Suprapubic skin (tissue), 4 donors: Measurements from ENCODE around the gene CCDC136. TPM values are rescaled to one million over a fixed set of nuclear protein-coding genes. Genes with fewer than 3 reads are reported as not detected.

ENCODE experiments used
- DNase-seq, 2 donors: peaks; one replicate each; pipeline ENCODE4 v3.0.0-alpha.2; 2019; ENCODE audit warnings: low spot score in 2 of 2
- H3K27ac ChIP-seq: fragments of 200-600 bp; sonication (generic); one replicate; pipeline ENCODE4 v1.5.1; 2019
- H3K27me3 ChIP-seq: fragments of 200-600 bp; sonication (generic); one replicate; pipeline ENCODE4 v1.5.1; 2019
- H3K36me3 ChIP-seq: fragments of 200-600 bp; sonication (generic); one replicate; pipeline ENCODE4 v1.5.1; 2019
- H3K4me1 ChIP-seq: fragments of 200-600 bp; sonication (generic); one replicate; pipeline ENCODE4 v1.5.1; 2019
- H3K4me3 ChIP-seq: fragments of 200-600 bp; sonication (generic); one replicate; pipeline ENCODE4 v1.5.1; 2019; ENCODE audit warnings: mild to moderate bottlenecking
- H3K9me3 ChIP-seq: fragments of 200-600 bp; sonication (generic); one replicate; pipeline ENCODE4 v1.5.1; 2019
- EP300 ChIP-seq: sonication (generic); formaldehyde crosslinking; IDR thresholded peaks from one replicate; pipeline ENCODE4 v1.6.1; 2017; ENCODE audit warnings: antibody characterized with exemption
- POLR2A ChIP-seq, 2 donors: fragments of 450-650 bp; IDR thresholded peaks; one replicate each; pipeline ENCODE4 v1.6.1; 2017; ENCODE audit warnings: antibody characterized with exemption in 2 of 2, mild to moderate bottlenecking in 2 of 2, moderate library complexity in 2 of 2
- POLR2AphosphoS5 ChIP-seq, 3 donors: sonication (generic); formaldehyde crosslinking; IDR thresholded peaks; one replicate each; pipeline ENCODE4 v1.6.1; 2017; ENCODE audit warnings: antibody characterized with exemption in 3 of 3
- WGBS: methylation state at CpG from one replicate; pipeline ENCODE4 v1.1.5; 2018; 5-methylcytosine and 5-hydroxymethylcytosine counted together
- total RNA-seq, 4 donors: library from RNA; depleted of rRNA; stranded (reverse); fragments of >200 nt; gene quantifications; one replicate each; pipeline ENCODE4 v1.1.0, GENCODE V29; 2016
- TF ChIP-seq, protein P1 (sequence below), 2 donors: fragments of 200-600 bp in 1 of 2; fragments of 450-650 bp in 1 of 2; sonication (generic) in 1 of 2; IDR thresholded peaks; one replicate each; pipeline ENCODE4 v1.5.1; 2016 to 2019; ENCODE audit warnings: antibody characterized with exemption in 2 of 2, mild to moderate bottlenecking in 1 of 2, moderate library complexity in 1 of 2

Gene CCDC136
- total RNA-seq, 4 donors from 2014 or later, result 0.95 to 4.8 (median 2.1) TPM

DNA sequence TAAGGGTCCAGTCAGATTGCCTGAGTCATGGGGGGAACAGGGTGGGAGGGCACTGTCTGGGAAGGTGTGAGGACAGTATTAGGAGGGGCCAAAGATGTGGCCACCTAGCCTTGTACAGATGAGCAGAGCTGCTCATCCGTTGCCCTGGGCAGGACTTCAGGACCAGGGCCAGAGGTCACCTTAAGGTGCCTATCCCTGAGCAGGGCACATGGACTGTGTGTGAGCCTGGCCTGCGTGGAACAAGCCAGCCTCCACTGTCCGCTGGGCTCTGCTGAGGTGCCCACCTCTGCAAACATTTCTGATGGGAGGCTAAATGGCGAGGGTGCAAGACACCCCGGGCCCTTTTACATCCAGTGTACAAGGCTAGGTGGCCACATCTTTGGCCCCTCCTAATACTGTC is 12.8 kb upstream of the CCDC136 start:
- no peaks in the 10 kb centered on the region for H3K9me3 ChIP-seq
- DNase-seq, result no peak
- H3K27me3 ChIP-seq, result no peaks in the 10 kb centered on the region
- no peaks in the 10 kb centered on the region for H3K4me1 ChIP-seq
- WGBS, result 100% methylated on average over 4 of the region's 5 CpGs
- no peak overlapping the region for H3K27ac ChIP-seq
- H3K36me3 ChIP-seq, result no peaks in the 10 kb centered on the region
- no peak overlapping the region for H3K4me3 ChIP-seq
- no peak for TF ChIP-seq POLR2AphosphoS5 (IDR thresholded peaks at IDR 0.05)
- no peak for TF ChIP-seq POLR2A (IDR thresholded peaks at IDR 0.05)
- TF ChIP-seq, protein P1, sequence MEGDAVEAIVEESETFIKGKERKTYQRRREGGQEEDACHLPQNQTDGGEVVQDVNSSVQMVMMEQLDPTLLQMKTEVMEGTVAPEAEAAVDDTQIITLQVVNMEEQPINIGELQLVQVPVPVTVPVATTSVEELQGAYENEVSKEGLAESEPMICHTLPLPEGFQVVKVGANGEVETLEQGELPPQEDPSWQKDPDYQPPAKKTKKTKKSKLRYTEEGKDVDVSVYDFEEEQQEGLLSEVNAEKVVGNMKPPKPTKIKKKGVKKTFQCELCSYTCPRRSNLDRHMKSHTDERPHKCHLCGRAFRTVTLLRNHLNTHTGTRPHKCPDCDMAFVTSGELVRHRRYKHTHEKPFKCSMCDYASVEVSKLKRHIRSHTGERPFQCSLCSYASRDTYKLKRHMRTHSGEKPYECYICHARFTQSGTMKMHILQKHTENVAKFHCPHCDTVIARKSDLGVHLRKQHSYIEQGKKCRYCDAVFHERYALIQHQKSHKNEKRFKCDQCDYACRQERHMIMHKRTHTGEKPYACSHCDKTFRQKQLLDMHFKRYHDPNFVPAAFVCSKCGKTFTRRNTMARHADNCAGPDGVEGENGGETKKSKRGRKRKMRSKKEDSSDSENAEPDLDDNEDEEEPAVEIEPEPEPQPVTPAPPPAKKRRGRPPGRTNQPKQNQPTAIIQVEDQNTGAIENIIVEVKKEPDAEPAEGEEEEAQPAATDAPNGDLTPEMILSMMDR (IDR thresholded peaks at IDR 0.05), result no peak
- TF ChIP-seq EP300, result no peak

DNA sequence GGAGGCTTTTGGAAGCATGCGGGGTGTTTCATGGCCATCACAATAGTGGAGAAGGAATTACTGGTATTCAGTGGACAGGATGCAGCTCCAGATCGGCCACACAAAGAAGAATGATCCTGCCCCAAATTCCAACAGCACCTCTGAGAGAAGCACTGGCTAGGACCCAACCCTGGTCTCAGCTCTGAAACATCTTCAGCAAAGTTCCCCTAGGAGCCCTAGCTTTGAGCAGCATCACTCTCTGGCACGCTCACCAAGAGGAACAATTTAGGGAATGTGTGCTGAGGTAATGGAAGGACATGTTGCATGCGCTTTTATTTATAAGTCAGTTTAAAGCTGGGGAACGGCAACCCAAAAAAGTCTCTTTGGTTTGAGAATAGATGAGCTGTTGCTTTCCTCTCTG is 10.6 kb upstream of the CCDC136 start:
- H3K9me3 ChIP-seq, result no peaks in the 10 kb centered on the region
- no peaks in the 10 kb centered on the region for H3K36me3 ChIP-seq
- H3K27me3 ChIP-seq, result no peaks in the 10 kb centered on the region
- H3K27ac ChIP-seq, result no peak overlapping the region
- H3K4me3 ChIP-seq, result no peak overlapping the region
- H3K4me1 ChIP-seq, result no peaks in the 10 kb centered on the region
- no peak for TF ChIP-seq POLR2AphosphoS5 (IDR thresholded peaks at IDR 0.05)
- peak; percentile 48 for TF ChIP-seq EP300
- DNase-seq, result no peak
- WGBS, result 78% methylated on average over 5 of the region's 5 CpGs

DNA sequence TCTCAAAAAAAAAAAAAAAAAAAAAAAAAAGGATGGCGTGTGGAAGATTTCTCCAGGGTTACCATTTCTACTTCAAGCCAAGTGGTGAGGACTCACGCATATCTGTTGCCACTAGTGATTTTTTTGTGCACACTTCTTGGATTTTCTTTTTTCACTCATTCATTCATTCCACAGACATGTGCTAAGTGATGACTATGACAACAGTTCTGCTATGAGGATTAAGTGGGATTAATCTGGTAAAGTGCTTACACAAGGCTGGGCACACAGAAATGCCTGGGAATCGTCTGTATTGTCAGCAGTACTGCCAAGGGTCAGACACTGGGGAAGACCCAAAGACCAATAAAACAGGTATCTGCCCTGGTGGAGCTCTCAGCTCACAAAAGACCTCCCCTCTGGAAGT is 9.9 kb upstream of the CCDC136 start:
- Histone ChIP-seq H3K9me3 (no peaks in the 10 kb centered on the region), H3K27ac (no peak overlapping the region), H3K4me1 (no peaks in the 10 kb centered on the region), H3K36me3 (no peaks in the 10 kb centered on the region), H3K4me3 (no peak overlapping the region), H3K27me3 (no peaks in the 10 kb centered on the region)
- no peak for DNase-seq
- no peak for TF ChIP-seq EP300
- TF ChIP-seq POLR2AphosphoS5 (IDR thresholded peaks at IDR 0.05), result no peak
- 51% methylated on average over 3 of the region's 3 CpGs for WGBS

DNA sequence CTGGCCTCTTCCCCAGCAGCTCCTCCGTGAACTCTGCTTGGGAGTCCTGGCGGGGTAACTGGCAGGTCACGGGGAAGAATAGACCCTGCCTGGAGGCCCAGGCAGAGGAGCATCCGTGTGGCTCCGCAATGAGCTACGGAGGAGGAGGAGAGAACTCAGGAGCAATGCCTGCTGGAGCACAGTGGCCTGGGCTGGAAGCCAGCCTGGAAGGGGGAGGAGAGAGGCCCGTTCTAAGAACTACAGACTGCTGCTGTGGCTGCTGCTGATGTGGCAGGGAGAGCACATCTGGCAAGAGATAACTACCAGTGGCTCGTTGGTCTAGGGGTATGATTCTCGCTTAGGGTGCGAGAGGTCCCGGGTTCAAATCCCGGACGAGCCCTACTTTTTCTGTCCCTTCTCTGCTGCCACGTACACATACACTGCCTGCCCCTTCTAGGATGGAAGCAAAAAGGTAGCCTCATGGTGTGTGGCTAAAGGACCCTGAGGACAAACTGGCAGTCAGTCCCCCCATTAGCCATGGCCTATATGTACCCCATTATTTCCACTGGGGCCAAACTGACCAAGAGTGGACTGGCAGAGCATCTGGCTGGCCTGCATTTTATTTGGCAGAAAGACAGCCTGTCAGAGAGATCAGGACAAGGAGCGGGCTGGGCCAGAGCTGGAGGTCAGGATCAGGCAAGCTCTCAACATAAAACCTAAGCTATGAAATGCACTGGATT is 8.5 kb upstream of the CCDC136 start:
- H3K4me1 ChIP-seq, result no peaks in the 10 kb centered on the region
- 43% methylated on average over 11 of the region's 15 CpGs for WGBS
- TF ChIP-seq, protein P1 (IDR thresholded peaks at IDR 0.05), result no peak
- TF ChIP-seq POLR2A (IDR thresholded peaks at IDR 0.05), result no peak
- TF ChIP-seq EP300, result no peak
- no peak for TF ChIP-seq POLR2AphosphoS5 (IDR thresholded peaks at IDR 0.05)
- H3K9me3 ChIP-seq, result no peaks in the 10 kb centered on the region
- no peak overlapping the region for H3K4me3 ChIP-seq
- no peak overlapping the region for H3K27ac ChIP-seq
- DNase-seq, result no peak
- H3K36me3 ChIP-seq, result no peaks in the 10 kb centered on the region
- H3K27me3 ChIP-seq, result no peaks in the 10 kb centered on the region

DNA sequence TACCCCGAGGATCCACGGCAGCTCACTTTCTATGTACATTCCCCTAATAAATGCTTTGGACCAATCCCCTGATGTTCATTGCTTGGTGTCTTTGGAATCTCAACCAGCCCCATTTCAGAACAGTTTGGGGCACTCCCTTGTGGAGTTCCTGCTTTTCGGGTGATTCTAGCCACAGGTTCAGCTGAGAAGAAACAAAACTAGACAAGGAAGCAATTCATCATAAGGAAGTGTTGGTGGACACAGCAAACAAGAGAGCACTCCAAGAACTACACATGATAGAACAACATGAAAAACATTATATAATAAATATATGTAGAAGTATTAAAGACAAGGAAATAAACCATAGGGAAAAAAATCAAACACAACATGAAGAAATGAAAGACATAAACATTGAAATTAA is 6.0 kb upstream of the CCDC136 start:
- Histone ChIP-seq H3K36me3 (no peaks in the 10 kb centered on the region), H3K27ac (no peak overlapping the region), H3K9me3 (no peaks in the 10 kb centered on the region), H3K4me1 (peaks cover 6% of the 10 kb centered on the region), H3K27me3 (no peaks in the 10 kb centered on the region), H3K4me3 (no peak overlapping the region)
- TF ChIP-seq EP300 (no peak), POLR2AphosphoS5 (IDR thresholded peaks at IDR 0.05) (no peak)
- 79% methylated on average over 3 of the region's 3 CpGs for WGBS
- DNase-seq, result no peak

DNA sequence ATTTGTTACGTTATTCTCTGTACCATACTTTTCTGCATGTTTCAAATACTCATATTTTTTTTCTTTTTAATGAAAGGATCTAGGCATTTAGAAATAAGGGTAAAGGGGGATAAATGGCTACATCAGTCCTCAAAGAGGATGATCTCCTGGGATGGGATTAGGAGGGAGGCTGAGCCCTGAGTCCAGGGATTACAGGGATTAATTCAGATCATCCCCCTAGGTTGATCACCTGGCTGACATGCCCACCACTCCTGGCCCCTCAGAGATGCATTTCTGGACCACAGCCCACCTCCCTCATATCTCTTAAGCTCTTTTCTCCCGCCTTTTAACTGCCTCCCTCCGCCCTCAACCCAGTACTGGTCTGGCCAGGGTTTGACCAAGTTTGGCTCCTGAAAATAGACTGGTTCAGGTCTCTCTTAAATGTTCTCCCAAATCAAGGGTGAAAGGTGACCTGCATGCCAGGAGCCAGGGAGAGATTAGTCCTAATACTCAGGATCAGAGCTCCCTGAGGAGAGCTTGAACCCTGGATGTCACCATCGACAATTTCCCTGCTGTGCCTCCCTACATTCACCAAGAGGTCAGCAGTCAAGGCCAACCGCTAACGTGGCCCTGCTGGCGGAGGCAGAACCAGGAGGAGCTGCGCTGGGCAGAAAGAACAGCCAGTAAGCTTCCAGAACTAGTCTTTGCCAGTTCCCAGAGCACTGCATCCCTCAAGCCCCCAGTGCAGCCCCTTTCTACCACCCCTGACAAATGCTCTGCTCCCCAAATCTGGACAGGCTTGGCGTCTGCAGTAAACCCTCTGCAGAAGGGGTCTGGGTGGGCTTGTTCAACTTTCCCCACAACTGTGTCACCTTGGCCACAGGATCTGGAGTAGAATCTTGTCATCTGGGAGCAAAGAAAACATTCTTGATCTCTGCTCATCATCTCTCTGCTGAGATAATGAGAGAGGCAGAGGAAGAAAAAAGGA is 3.0 kb upstream of the CCDC136 start:
- H3K4me1 ChIP-seq, result peaks cover 25% of the 10 kb centered on the region
- H3K9me3 ChIP-seq, result no peaks in the 10 kb centered on the region
- H3K27ac ChIP-seq, result no peak overlapping the region
- no peaks in the 10 kb centered on the region for H3K27me3 ChIP-seq
- H3K4me3 ChIP-seq, result no peak overlapping the region
- TF ChIP-seq, protein P1 (IDR thresholded peaks at IDR 0.05), result no peak
- TF ChIP-seq POLR2AphosphoS5 (IDR thresholded peaks at IDR 0.05) (no peak), POLR2A (IDR thresholded peaks at IDR 0.05) (no peak), EP300 (no peak)
- WGBS, result 79% methylated on average over 9 of the region's 9 CpGs
- no peaks in the 10 kb centered on the region for H3K36me3 ChIP-seq
- DNase-seq, result peak in 1 of 2 donors; percentile 54
